A673 (cell line): ENCODE data around the gene ZNF729. TPM values are rescaled to one million over a fixed set of nuclear protein-coding genes. Genes with fewer than 3 reads are reported as not detected.

ENCODE experiments used
- BruUV-seq: library from RNA; stranded (reverse); fragments of 400-500 nt; replicated peaks from 2 replicates; lab custom pipeline; 2021; lab: Mats Ljungman, UMichigan
- CTCF ChIA-PET: fragments of 300-600 bp; sonication (Branson Sonifier 250); formaldehyde crosslinking; loops from one replicate; lab custom pipeline; 2022; ENCODE audit warnings: antibody characterized with exemption; lab: Charles Lee
- POLR2A ChIA-PET: fragments of 300-600 bp; sonication (Branson Sonifier 250); formaldehyde crosslinking; loops from one replicate; lab custom pipeline; 2022; ENCODE audit warnings: antibody characterized with exemption; ENCODE audit not compliant: low non-redundant PET; lab: Charles Lee
- DNase-seq: peaks from one replicate; pipeline ENCODE4 v3.0.0-alpha.2; 2015; ENCODE audit warnings: low spot score
- H3K27ac ChIP-seq: fragments of 200-600 bp; sonication (generic); 2 replicates; pipeline ENCODE4 v1.5.1; 2016; ENCODE audit warnings: mixed run types, low read depth, mild to moderate bottlenecking, mixed read lengths, antibody characterized with exemption, low read length; ENCODE audit not compliant: poor library complexity, severe bottlenecking
- H3K27me3 ChIP-seq: fragments of 200-600 bp; sonication (generic); replicated peaks from 2 replicates; pipeline ENCODE4 v1.6.1; 2017; ENCODE audit warnings: mixed run types, low read depth, mild to moderate bottlenecking, mixed read lengths, antibody characterized with exemption, low read length; ENCODE audit not compliant: insufficient read depth, poor library complexity
- H3K36me3 ChIP-seq: fragments of 200-600 bp; sonication (generic); 2 replicates; pipeline ENCODE4 v1.6.1; 2016; ENCODE audit warnings: mixed run types, mild to moderate bottlenecking, mixed read lengths, antibody characterized with exemption, low read length; ENCODE audit not compliant: insufficient read depth, poor library complexity, severe bottlenecking
- H3K4me1 ChIP-seq: fragments of 200-600 bp; sonication (generic); 2 replicates; pipeline ENCODE4 v1.6.1; 2017; ENCODE audit warnings: mixed run types, mild to moderate bottlenecking, mixed read lengths, antibody characterized with exemption, low read length; ENCODE audit not compliant: insufficient read depth, poor library complexity, severe bottlenecking
- H3K4me3 ChIP-seq: fragments of 200-600 bp; sonication (generic); 2 replicates; pipeline ENCODE4 v1.5.1; 2016; ENCODE audit warnings: low read depth, mixed run types, mild to moderate bottlenecking, mixed read lengths, low read length; ENCODE audit not compliant: poor library complexity, severe bottlenecking
- H3K9me3 ChIP-seq: fragments of 200-600 bp; sonication (generic); 2 replicates; pipeline ENCODE4 v1.6.1; 2016; ENCODE audit warnings: mixed run types, low read depth, mild to moderate bottlenecking, mixed read lengths, antibody characterized with exemption, low read length; ENCODE audit not compliant: poor library complexity, severe bottlenecking
- EZH2 ChIP-seq: fragments of 200-600 bp; sonication (generic); IDR thresholded peaks from 2 replicates; pipeline ENCODE4 v1.6.1; 2017; ENCODE audit warnings: borderline replicate concordance, low read depth, mild to moderate bottlenecking, mixed read lengths, antibody characterized with exemption, low read length; ENCODE audit not compliant: poor library complexity, severe bottlenecking
- intact Hi-C: fragments of 100-400 bp; cut with micrococcal nuclease; formaldehyde crosslinking; loops from one replicate; pipeline ENCODE4 v1.10.0; 2022; ENCODE audit not compliant: unreplicated experiment
- total RNA-seq: library from RNA; stranded (reverse); gene quantifications from 2 replicates; pipeline ENCODE4 v1.2.3, GENCODE V29; 2021
- TF ChIP-seq, protein P1 (sequence below): fragments of 300-800, 200-600 bp; sonication (generic); conservative IDR thresholded peaks from 2 replicates; pipeline ENCODE4 v1.5.1; 2017; ENCODE audit warnings: low read depth, mild to moderate bottlenecking, antibody characterized with exemption, low read length, moderate library complexity, mixed read lengths

Gene ZNF729
- total RNA-seq, 1 experiment from 2014 or later: not detected

DNA sequence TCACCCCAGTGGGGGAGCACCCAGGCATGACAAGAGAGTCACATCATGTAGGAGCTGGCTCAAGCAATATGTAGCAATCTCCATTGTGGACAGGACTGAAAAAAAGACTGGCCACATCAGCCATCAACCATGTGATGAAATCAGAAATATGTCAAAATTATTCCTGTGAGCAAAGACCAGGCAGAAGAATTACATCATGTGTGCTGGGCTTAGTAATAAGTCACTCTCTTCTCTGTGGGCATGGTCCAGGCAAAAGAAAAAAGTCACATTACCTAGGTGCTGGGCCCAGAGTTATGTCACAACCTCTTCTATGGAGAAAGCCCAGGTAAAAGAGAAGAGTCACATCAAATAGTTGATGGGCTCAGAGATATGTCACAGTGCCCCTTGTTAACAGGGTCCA lies 28.3 kb upstream of the ZNF729 start:
- ChIA-PET CTCF (no interaction called here), POLR2A (no interaction called here)
- Histone ChIP-seq H3K27me3 (no peaks in the 10 kb centered on the region), H3K27ac (no peak overlapping the region), H3K36me3 (no peaks in the 10 kb centered on the region), H3K4me1 (no peaks in the 10 kb centered on the region), H3K9me3 (peaks cover 25% of the 10 kb centered on the region), H3K4me3 (no peak overlapping the region)
- no peak for DNase-seq
- TF ChIP-seq EZH2: no peak
- TF ChIP-seq, protein P1, sequence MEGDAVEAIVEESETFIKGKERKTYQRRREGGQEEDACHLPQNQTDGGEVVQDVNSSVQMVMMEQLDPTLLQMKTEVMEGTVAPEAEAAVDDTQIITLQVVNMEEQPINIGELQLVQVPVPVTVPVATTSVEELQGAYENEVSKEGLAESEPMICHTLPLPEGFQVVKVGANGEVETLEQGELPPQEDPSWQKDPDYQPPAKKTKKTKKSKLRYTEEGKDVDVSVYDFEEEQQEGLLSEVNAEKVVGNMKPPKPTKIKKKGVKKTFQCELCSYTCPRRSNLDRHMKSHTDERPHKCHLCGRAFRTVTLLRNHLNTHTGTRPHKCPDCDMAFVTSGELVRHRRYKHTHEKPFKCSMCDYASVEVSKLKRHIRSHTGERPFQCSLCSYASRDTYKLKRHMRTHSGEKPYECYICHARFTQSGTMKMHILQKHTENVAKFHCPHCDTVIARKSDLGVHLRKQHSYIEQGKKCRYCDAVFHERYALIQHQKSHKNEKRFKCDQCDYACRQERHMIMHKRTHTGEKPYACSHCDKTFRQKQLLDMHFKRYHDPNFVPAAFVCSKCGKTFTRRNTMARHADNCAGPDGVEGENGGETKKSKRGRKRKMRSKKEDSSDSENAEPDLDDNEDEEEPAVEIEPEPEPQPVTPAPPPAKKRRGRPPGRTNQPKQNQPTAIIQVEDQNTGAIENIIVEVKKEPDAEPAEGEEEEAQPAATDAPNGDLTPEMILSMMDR: no peak
- intact Hi-C loops: no loop called here
- no TSS peak for BruUV-seq

DNA sequence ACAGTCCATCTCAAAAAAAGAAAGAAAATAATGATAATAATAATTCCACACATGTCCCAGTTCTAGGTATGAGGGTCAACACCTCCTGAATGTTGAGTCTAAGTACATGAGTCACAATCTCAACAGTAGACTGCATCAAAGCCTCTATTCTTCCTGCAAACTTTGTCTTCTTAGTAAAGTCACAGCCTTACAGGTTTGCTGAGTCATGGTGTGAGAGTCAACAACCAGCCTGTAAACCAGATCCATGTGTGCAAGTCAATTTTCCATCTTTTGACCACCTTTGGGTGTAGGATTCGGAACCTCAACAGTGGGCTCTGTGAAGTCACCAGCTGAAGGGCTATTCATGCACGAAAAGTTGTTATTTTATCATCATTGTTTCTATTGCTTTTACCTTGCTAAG lies 25.7 kb upstream of the ZNF729 start:
- no peak overlapping the region for H3K27ac ChIP-seq
- H3K27me3 ChIP-seq: no peaks in the 10 kb centered on the region
- POLR2A ChIA-PET: no interaction called here
- TF ChIP-seq, protein P1: no peak
- no peak for TF ChIP-seq EZH2
- intact Hi-C loops: no loop called here
- no peak overlapping the region for H3K4me3 ChIP-seq
- H3K4me1 ChIP-seq: no peaks in the 10 kb centered on the region
- CTCF ChIA-PET: no interaction called here
- H3K9me3 ChIP-seq: peaks cover 25% of the 10 kb centered on the region
- DNase-seq: no peak
- no TSS peak for BruUV-seq
- no peaks in the 10 kb centered on the region for H3K36me3 ChIP-seq

DNA sequence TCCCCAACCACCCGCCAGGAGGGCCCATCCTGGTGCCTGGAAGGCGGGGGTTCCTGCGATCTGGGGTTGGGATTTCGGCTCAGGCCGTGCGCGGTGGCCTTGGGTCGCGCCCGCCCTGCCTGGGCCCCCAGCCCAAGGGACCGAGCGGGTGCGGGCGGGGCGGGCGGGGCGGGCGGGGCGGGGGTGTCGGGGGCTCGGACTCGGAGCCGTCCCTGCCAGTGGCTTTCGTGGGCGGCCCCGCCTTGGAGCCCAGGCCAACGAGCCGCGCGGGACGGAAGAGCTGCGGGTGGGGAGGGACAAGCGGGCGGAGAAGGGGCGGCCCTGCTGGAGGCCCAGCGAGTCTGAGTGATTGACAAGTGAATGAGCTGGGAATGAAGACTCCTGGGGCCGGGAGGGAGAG lies 24.6 kb upstream of the ZNF729 start:
- H3K27me3 ChIP-seq: no peaks in the 10 kb centered on the region
- ChIA-PET CTCF (no interaction called here), POLR2A (no interaction called here)
- no peaks in the 10 kb centered on the region for H3K36me3 ChIP-seq
- H3K27ac ChIP-seq: no peak overlapping the region
- peaks cover 27% of the 10 kb centered on the region for H3K9me3 ChIP-seq
- H3K4me3 ChIP-seq: no peak overlapping the region
- intact Hi-C loops: no loop called here
- H3K4me1 ChIP-seq: no peaks in the 10 kb centered on the region
- BruUV-seq: no TSS peak
- DNase-seq: no peak
- TF ChIP-seq EZH2: no peak
- TF ChIP-seq, protein P1: no peak
